Activated naive CD8-positive, alpha-beta T cell treated with anti-CD3 and anti-CD28 coated beads, Interleukin-2, amount 10 ng/mL, durations not matched to agents 7 days and 5 days (primary cell): ENCODE measurements around the gene PDIA6. TPM values are rescaled to one million over a fixed set of nuclear protein-coding genes. Genes with fewer than 3 reads are reported as not detected.

Experiments
- ATAC-seq: fragments of 150-1000 bp; cut with Tn5 transposase; one replicate; pipeline ENCODE4 v1.10.0; 2021; ENCODE audit warnings: low read depth, moderate library complexity
- POLR2A ChIA-PET: fragments of 350-600 bp; sonication (Branson Sonifier 250); formaldehyde crosslinking; loops from one replicate; lab custom pipeline; 2021; ENCODE audit warnings: antibody characterized with exemption; lab: Charles Lee
- DNase-seq: peaks from one replicate; pipeline ENCODE4 v3.0.0; 2021
- H3K27ac Mint-ChIP-seq: one replicate; pipeline ENCODE4 v1.8.0; 2022; ENCODE audit warnings: mild to moderate bottlenecking, mixed read lengths
- H3K27me3 Mint-ChIP-seq: one replicate; pipeline ENCODE4 v1.8.0; 2022; ENCODE audit warnings: mild to moderate bottlenecking, moderate library complexity, mixed read lengths
- H3K36me3 Mint-ChIP-seq: one replicate; pipeline ENCODE4 v1.8.0; 2021; ENCODE audit warnings: mild to moderate bottlenecking, mixed read lengths
- H3K4me1 Mint-ChIP-seq: one replicate; pipeline ENCODE4 v1.8.0; 2021; ENCODE audit warnings: mixed read lengths
- H3K4me3 Mint-ChIP-seq: one replicate; pipeline ENCODE4 v1.8.0; 2022; ENCODE audit warnings: mild to moderate bottlenecking, moderate library complexity, mixed read lengths
- H3K9me3 Mint-ChIP-seq: one replicate; pipeline ENCODE4 v1.8.0; 2021; ENCODE audit warnings: mixed read lengths
- total RNA-seq, 2 experiments: library from RNA; stranded (reverse); gene quantifications; one replicate each; pipeline ENCODE4 v1.2.3, GENCODE V29; 2021

Gene PDIA6
- total RNA-seq, 2 experiments from 2014 or later = 76.0 to 77.4 TPM

GRCh38 chr2:10841547-10842219 lies 29.1 kb upstream of the PDIA6 start:
- peaks cover 15% of the 10 kb centered on the region for H3K9me3 Mint-ChIP-seq
- ATAC-seq = no peak
- no peaks in the 10 kb centered on the region for H3K4me1 Mint-ChIP-seq
- H3K27me3 Mint-ChIP-seq = peaks cover 14% of the 10 kb centered on the region
- H3K4me3 Mint-ChIP-seq = no peak overlapping the region
- no peak for DNase-seq
- H3K27ac Mint-ChIP-seq = no peak overlapping the region
- peaks cover 1% of the 10 kb centered on the region for H3K36me3 Mint-ChIP-seq
- POLR2A ChIA-PET = no interaction called here

GRCh38 chr2:10839813-10840212 lies 27.2 kb upstream of the PDIA6 start:
- Mint-ChIP-seq H3K27ac (no peak overlapping the region), H3K27me3 (peaks cover 16% of the 10 kb centered on the region), H3K4me1 (no peaks in the 10 kb centered on the region), H3K36me3 (peaks cover 1% of the 10 kb centered on the region), H3K4me3 (no peak overlapping the region), H3K9me3 (peaks cover 15% of the 10 kb centered on the region)
- DNase-seq (no peak), ATAC-seq (no peak)
- POLR2A ChIA-PET = no interaction called here

- Mint-ChIP-seq H3K36me3 (peaks cover 1% of the 10 kb centered on the region), H3K27ac (no peak overlapping the region)
- no peak for ATAC-seq
Measured at GRCh38 chr2:10838734-10839133, 26.1 kb upstream of the PDIA6 start.

GRCh38 chr2:10837298-10838266 lies 25.0 kb upstream of the PDIA6 start:
- Mint-ChIP-seq H3K9me3 (peaks cover 15% of the 10 kb centered on the region), H3K4me1 (no peaks in the 10 kb centered on the region), H3K27me3 (peaks cover 16% of the 10 kb centered on the region)

More at GRCh38 chr2:10838734-10839133, 26.1 kb upstream of the PDIA6 start:
- Mint-ChIP-seq H3K27me3 (peaks cover 16% of the 10 kb centered on the region), H3K9me3 (peaks cover 15% of the 10 kb centered on the region), H3K4me1 (no peaks in the 10 kb centered on the region), H3K4me3 (no peak overlapping the region)
- no peak for DNase-seq
- POLR2A ChIA-PET = no interaction called here

GRCh38 chr2:10835052-10835970 lies 22.7 kb upstream of the PDIA6 start:
- peaks cover 4% of the 10 kb centered on the region for H3K9me3 Mint-ChIP-seq
- POLR2A ChIA-PET = no interaction called here

More at GRCh38 chr2:10837298-10838266, 25.0 kb upstream of the PDIA6 start:
- H3K4me3 Mint-ChIP-seq = no peak overlapping the region
- POLR2A ChIA-PET = no interaction called here
- H3K36me3 Mint-ChIP-seq = peaks cover 1% of the 10 kb centered on the region
- DNase-seq (no peak), ATAC-seq (no peak)
- H3K27ac Mint-ChIP-seq = no peak overlapping the region

GRCh38 chr2:10834068-10834655 lies 21.6 kb upstream of the PDIA6 start:
- Mint-ChIP-seq H3K27ac (no peak overlapping the region), H3K36me3 (no peaks in the 10 kb centered on the region), H3K27me3 (peaks cover 17% of the 10 kb centered on the region), H3K9me3 (no peaks in the 10 kb centered on the region), H3K4me3 (no peak overlapping the region), H3K4me1 (peaks cover 3% of the 10 kb centered on the region)
- no peak for DNase-seq
- POLR2A ChIA-PET = no interaction called here
- no peak for ATAC-seq

More at GRCh38 chr2:10835052-10835970, 22.7 kb upstream of the PDIA6 start:
- H3K36me3 Mint-ChIP-seq = no peaks in the 10 kb centered on the region
- H3K27ac Mint-ChIP-seq = no peak overlapping the region
- peak; percentile 75 for ATAC-seq
- H3K27me3 Mint-ChIP-seq = peaks cover 17% of the 10 kb centered on the region
- H3K4me3 Mint-ChIP-seq = no peak overlapping the region
- H3K4me1 Mint-ChIP-seq = peaks cover 3% of the 10 kb centered on the region
- DNase-seq = peak; percentile 86

GRCh38 chr2:10833021-10833420 lies 20.4 kb upstream of the PDIA6 start:
- H3K27me3 Mint-ChIP-seq = peaks cover 18% of the 10 kb centered on the region
- no peak overlapping the region for H3K27ac Mint-ChIP-seq
- no peaks in the 10 kb centered on the region for H3K36me3 Mint-ChIP-seq
- H3K9me3 Mint-ChIP-seq = no peaks in the 10 kb centered on the region
- ATAC-seq (no peak), DNase-seq (no peak)
- POLR2A ChIA-PET = interaction anchor here (1.0 kb wide), 1 partner anchor 297 kb away, joined by 3 read pairs; no protein-coding TSS in a partner anchor
- H3K4me3 Mint-ChIP-seq = no peak overlapping the region
- peaks cover 3% of the 10 kb centered on the region for H3K4me1 Mint-ChIP-seq

- DNase-seq (peak; percentile 87), ATAC-seq (peak; percentile 85)
- POLR2A ChIA-PET = interaction anchor here (1.0 kb wide), 1 partner anchor 297 kb away, joined by 3 read pairs; no protein-coding TSS in a partner anchor
- Mint-ChIP-seq H3K36me3 (no peaks in the 10 kb centered on the region), H3K27me3 (peaks cover 16% of the 10 kb centered on the region), H3K4me1 (peaks cover 3% of the 10 kb centered on the region), H3K9me3 (no peaks in the 10 kb centered on the region), H3K4me3 (no peak overlapping the region), H3K27ac (no peak overlapping the region)
Measured at GRCh38 chr2:10832203-10832936, 19.8 kb upstream of the PDIA6 start.

GRCh38 chr2:10831400-10831985 lies 18.9 kb upstream of the PDIA6 start:
- DNase-seq (no peak), ATAC-seq (no peak)
- POLR2A ChIA-PET = interaction anchor here (0.6 kb wide), 1 partner anchor 294 kb away, joined by 4 read pairs; no protein-coding TSS in a partner anchor
- Mint-ChIP-seq H3K4me1 (peaks cover 3% of the 10 kb centered on the region), H3K27me3 (peaks cover 17% of the 10 kb centered on the region), H3K36me3 (no peaks in the 10 kb centered on the region), H3K4me3 (no peak overlapping the region), H3K27ac (no peak overlapping the region), H3K9me3 (no peaks in the 10 kb centered on the region)

GRCh38 chr2:10830641-10831399 lies 18.2 kb upstream of the PDIA6 start:
- no peak for DNase-seq
- H3K36me3 Mint-ChIP-seq = no peaks in the 10 kb centered on the region
- no peak overlapping the region for H3K4me3 Mint-ChIP-seq
- ATAC-seq = no peak
- peaks cover 19% of the 10 kb centered on the region for H3K27me3 Mint-ChIP-seq
- H3K27ac Mint-ChIP-seq = no peak overlapping the region
- H3K9me3 Mint-ChIP-seq = no peaks in the 10 kb centered on the region
- POLR2A ChIA-PET = no interaction called here
- H3K4me1 Mint-ChIP-seq = peaks cover 3% of the 10 kb centered on the region

GRCh38 chr2:10830203-10830602 lies 17.6 kb upstream of the PDIA6 start:
- POLR2A ChIA-PET = no interaction called here
- Mint-ChIP-seq H3K27me3 (peaks cover 21% of the 10 kb centered on the region), H3K4me1 (peaks cover 3% of the 10 kb centered on the region), H3K27ac (no peak overlapping the region), H3K36me3 (no peaks in the 10 kb centered on the region), H3K4me3 (no peak overlapping the region), H3K9me3 (no peaks in the 10 kb centered on the region)
- no peak for ATAC-seq
- no peak for DNase-seq
